ENCODE measurements around the gene RSL24D1.
"Not testable (repeated sequence)": the region's sequence is repeated elsewhere in the genome, so short reads cannot be mapped to it uniquely, and the experiment has no call there.

RSL24D1 gene

GRCh38 chr15:55204464-55204863 lies 7.7 kb upstream of the RSL24D1 start:
- DNase-seq (ENCODE audit: low spot score), result no peak

DNA sequence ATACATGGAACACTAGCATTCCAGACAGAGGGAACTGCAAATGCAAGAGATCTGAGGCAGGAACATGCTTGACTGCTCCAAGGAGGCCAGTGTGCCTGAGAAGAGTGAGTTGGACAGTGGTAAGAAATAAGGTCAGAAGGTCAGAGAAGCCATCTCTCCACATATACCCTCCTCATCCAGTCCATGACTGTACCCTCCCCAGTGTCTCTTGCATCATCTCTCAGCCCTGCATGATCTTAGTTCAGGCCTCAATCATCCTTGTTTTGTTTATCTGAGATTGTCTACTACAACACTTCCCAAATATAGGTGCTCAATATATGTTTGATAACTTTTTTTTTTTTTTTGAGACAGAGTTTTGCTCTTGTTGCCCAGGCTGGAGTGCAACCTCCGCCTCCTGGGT lies 5.5 kb upstream of the RSL24D1 start:
- DNase-seq (ENCODE audit: low spot score), result no peak

DNA sequence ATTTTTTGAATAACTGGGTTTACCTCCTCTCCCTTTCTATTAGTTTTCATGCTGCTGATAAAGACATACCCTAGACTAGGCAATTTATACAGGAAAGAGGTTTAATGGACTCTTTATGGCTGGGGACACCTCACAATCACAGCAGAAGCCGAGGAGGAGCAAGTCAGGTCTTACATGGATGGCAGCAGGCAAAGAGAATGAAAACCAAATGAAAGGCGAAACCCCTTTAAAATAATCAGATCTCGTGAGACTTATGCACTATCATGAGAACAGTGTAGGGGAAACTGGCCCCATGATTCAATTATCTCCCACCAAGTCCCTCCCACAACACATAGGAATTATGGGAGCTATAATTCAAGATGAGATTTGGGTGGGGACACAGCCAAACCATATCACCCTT lies 2.0 kb upstream of the RSL24D1 start:
- DNase-seq (ENCODE audit: low spot score), result no peak

DNA sequence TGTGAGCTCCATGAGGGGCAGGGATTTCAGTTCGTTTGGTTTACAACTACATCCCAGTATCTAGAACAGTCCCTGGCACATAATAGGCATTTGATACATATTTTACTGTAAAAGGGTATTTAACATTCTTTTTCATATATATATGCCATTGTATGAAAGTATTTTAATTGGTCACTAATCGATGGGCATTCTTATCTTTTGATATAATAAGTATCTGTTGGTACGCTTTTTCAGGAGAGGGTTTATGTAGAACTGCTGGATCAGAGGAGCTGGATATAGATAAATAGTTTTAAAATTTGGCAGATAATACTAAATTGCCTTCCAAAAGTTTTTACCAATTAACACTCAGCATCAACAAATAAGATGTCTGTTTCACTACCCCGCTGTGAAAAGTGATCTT lies 978 bp upstream of the RSL24D1 start:
- DNase-seq (ENCODE audit: low spot score), result no peak

DNA sequence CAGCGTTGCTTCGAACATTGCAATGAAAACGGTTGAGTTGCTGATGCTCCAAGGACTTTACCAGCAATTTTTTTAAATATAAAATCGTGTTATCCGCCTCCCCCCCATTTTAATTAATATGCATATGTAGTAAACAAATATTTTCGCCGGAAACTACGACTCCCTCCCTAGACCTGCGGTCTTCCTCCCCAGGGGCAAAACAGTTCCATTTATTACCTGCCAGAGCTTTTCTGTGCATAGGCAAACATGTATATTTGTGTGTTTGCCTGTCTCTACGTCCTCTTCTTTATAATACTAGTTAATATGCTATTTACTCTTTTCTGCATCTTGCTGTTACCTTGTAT lies 593 bp upstream of the RSL24D1 start:
- no peak for DNase-seq (ENCODE audit: low spot score)

GRCh38 chr15:55195996-55196395 lies 745 bp downstream of the RSL24D1 start:
- DNase-seq (ENCODE audit: low spot score), result no peak

DNA sequence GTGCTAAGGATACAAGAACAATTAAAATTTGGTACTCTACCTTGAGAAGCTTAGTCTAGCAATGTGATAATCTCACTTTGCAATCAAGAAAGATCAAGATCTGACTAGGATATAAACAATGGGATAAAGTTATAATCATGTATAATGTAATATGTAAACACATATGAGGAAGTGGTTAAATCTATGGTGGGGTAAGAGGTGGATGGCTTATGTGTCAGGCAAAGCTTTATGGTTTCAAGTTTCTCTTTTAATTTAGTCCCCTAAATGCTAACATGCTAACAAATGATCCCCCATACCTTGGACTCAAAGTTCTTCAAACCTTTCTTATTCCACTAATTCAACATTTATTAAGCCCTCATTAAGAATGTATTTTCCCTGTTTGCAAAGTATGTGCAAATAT lies 2.5 kb downstream of the RSL24D1 start:
- DNase-seq (ENCODE audit: low spot score), result no peak

DNA sequence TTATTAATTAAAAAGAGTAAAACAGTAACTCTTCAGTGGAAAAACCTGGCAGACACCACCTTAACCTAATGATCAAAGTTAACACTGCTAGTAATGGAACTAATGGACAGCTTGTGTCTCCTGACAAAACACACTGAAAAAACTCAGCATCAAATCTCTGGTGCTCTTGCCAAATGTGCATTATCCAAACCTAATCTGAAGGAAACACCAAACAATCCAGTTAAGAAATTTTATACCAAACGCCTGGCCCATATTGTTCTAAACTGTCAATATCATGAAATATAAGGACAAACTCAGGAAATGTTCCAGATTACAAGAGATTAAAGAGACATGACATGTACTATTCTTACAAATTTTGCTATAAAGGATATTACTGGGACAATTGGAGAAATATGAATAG lies 10.4 kb downstream of the RSL24D1 start:
- DNase-seq (ENCODE audit: low spot score), result no peak

- no peak for DNase-seq (ENCODE audit: low spot score)
Observed at GRCh38 chr15:55183679-55184078, 13.1 kb downstream of the RSL24D1 start.

DNA sequence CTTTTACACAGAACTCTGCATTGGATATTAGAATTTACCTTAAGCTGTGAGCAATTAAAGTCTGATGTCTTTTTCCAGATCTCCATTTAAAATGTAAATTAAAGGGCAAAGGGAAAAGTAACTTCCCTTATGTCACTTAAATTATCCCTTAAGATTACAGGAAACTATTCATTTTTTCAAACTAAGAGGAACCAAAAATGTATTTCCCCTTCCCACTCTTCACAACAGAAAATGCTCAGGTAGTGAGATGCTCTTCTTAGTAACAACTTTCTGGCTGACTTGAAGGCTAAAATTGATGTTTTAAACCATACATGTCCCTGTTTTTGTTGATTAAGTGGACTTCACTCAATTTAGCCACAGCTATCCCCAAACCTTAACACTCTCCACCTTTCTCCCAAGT lies 17.6 kb downstream of the RSL24D1 start:
- DNase-seq (ENCODE audit: low spot score), result no peak

- no peak for DNase-seq (ENCODE audit: low spot score)
Observed at GRCh38 chr15:55170361-55170760, 26.4 kb downstream of the RSL24D1 start.

GRCh38 chr15:55168350-55168974 lies 28.3 kb downstream of the RSL24D1 start:
- peak; percentile 34 for DNase-seq (ENCODE audit: low spot score)

- no peak for DNase-seq (ENCODE audit: low spot score)
Observed at GRCh38 chr15:55164284-55164683, 32.5 kb downstream of the RSL24D1 start.

- DNase-seq (ENCODE audit: low spot score), result no peak
Observed at GRCh38 chr15:55151631-55152030, 45.1 kb downstream of the RSL24D1 start.

DNA sequence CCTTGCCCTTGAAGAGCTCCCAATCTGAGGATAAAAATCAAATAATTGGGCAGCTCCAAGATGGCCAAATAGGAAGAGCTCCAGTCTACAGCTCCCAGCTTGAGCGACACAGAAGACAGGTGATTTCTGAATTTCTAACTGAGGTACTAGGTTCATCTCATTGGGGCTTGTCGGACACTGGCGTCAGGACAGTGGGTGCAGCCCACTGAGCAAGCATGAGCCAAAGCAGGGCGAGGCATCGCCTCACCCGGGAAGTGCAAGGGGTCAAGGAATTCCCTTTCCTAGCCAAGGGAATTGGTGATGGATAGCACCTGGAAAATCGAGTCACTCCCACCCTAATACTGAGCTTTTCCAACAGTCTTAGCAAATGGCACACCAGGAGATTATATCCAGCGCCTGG lies 53.6 kb downstream of the RSL24D1 start:
- not testable (repeated sequence) for DNase-seq (ENCODE audit: low spot score)

DNA sequence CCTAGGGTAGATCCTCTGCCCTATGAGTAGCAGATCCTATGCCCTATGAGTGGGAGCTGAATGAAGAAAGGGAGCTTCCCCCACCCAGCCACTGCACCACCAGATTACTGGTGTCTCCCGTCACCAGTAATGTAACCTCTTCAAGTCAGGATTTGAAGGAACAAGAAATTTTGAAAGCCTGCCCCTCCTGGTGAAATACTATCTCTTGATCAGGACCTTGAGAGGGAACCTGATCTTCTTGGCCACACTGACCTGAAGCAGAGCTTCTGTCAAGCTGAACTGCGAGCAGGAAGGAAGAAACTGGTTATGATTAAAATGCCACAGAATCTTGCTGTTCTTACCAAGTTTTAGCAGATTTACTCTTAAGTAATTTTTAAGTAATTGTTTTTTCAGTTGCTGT lies 62.8 kb downstream of the RSL24D1 start:
- DNase-seq (ENCODE audit: low spot score), result no peak

- DNase-seq (ENCODE audit: low spot score), result no peak
Observed at GRCh38 chr15:55132672-55133071, 64.1 kb downstream of the RSL24D1 start.

Data from HuH-7.5 (cell line).